K562 (cell line): ENCODE measurements around the gene PGA3. TPM values are rescaled to one million over a fixed set of nuclear protein-coding genes. Genes with fewer than 3 reads are reported as not detected.

ENCODE experiments used
- CREM ChIP-seq: IDR thresholded peaks from 2 replicates; pipeline ENCODE4 v1.6.1; 2014; ENCODE audit warnings: antibody characterized with exemption, low read depth
- CTCF ChIP-seq, 3 experiments: IDR thresholded peaks in 2 of 3; conservative IDR thresholded peaks in 1 of 3; 2 replicates each; pipeline ENCODE4 v1.5.1; 2011 to 2012; ENCODE audit warnings: low read length in 3 of 3, mild to moderate bottlenecking in 3 of 3, control low read depth in 2 of 3, improper control_type of control experiment in 1 of 3, inconsistent platforms in 1 of 3, low read depth in 1 of 3, mixed read lengths in 1 of 3, moderate library complexity in 1 of 3; ENCODE audit not compliant: insufficient read depth in 2 of 3
- DIDO1 ChIP-seq: fragments of 450-650 bp; IDR thresholded peaks from 2 replicates; pipeline ENCODE4 v1.6.1; 2016; ENCODE audit warnings: low read depth, missing biosample characterization, missing genetic modification characterization
- JUN ChIP-seq, 2 experiments: sonication (generic) in 1 of 2; formaldehyde crosslinking in 1 of 2; IDR thresholded peaks; 2 replicates each; pipeline versions ENCODE4 v1.6.1 to v1.8.0; 2012 to 2022; ENCODE audit warnings: borderline replicate concordance in 2 of 2, mild to moderate bottlenecking in 2 of 2, improper control_type of control experiment in 1 of 2, low read depth in 1 of 2, low read length in 1 of 2, missing genetic modification reagents in 1 of 2
- MCM5 ChIP-seq: fragments of 450-650 bp; IDR thresholded peaks from 2 replicates; pipeline ENCODE4 v1.6.1; 2016; ENCODE audit warnings: low read depth
- MEIS2 ChIP-seq: fragments of 450-650 bp; IDR thresholded peaks from 2 replicates; pipeline ENCODE4 v1.6.1; 2014; ENCODE audit warnings: mild to moderate bottlenecking; ENCODE audit not compliant: partially characterized antibody
- NCOA2 ChIP-seq, 2 experiments: fragments of 450-650 bp; IDR thresholded peaks; 2 replicates each; pipeline ENCODE4 v1.6.1; 2018; ENCODE audit warnings: mild to moderate bottlenecking in 2 of 2, moderate library complexity in 1 of 2; ENCODE audit not compliant: partially characterized antibody in 2 of 2
- SMARCB1 ChIP-seq: IDR thresholded peaks from 2 replicates; pipeline ENCODE4 v1.6.1; 2011; ENCODE audit warnings: improper control_type of control experiment, low read depth; ENCODE audit not compliant: insufficient read length
- TCFL5 ChIP-seq: fragments of 250-450 bp; sonication (Bioruptor Pico); conservative IDR thresholded peaks from 2 replicates; pipeline ENCODE4 v1.6.1; 2021; ENCODE audit warnings: mild to moderate bottlenecking, moderate library complexity, matching md5 sums
- U2AF2 ChIP-seq: fragments of 200-400 bp; formaldehyde crosslinking; optimal IDR thresholded peaks from 2 replicates; pipeline ENCODE3; 2017; ENCODE audit warnings: low read depth, mild to moderate bottlenecking, low read length
- ZBTB1 ChIP-seq: sonication (generic); formaldehyde crosslinking; IDR thresholded peaks from 2 replicates; pipeline ENCODE4 v1.8.1; 2023; ENCODE audit warnings: missing genetic modification reagents, low read depth, mild to moderate bottlenecking, borderline replicate concordance
- ZNF395 ChIP-seq: fragments of 200-800 bp; sonication (Bioruptor generic); IDR thresholded peaks from 2 replicates; pipeline ENCODE4 v1.6.1; 2017; ENCODE audit warnings: missing genetic modification characterization, missing compliant biosample characterization
- ZNF583 ChIP-seq: fragments of 250-450 bp; sonication (Bioruptor Pico); IDR thresholded peaks from 2 replicates; pipeline ENCODE4 v1.4.0; 2020
- ZNF584 ChIP-seq: fragments of 200-800 bp; sonication (Bioruptor generic); IDR thresholded peaks from 2 replicates; pipeline ENCODE4 v1.6.1; 2016; ENCODE audit warnings: low read depth, mild to moderate bottlenecking, missing genetic modification characterization, missing compliant biosample characterization
- ZNF639 ChIP-seq, 2 experiments: fragments of 200-800 bp in 1 of 2; sonication (Bioruptor generic) in 1 of 2; sonication (generic) in 1 of 2; formaldehyde crosslinking in 1 of 2; IDR thresholded peaks in 1 of 2; conservative IDR thresholded peaks in 1 of 2; 2 replicates each; pipeline versions ENCODE4 v1.5.0 to v1.6.1; 2016 to 2020; ENCODE audit warnings: missing compliant biosample characterization in 1 of 2, missing genetic modification characterization in 1 of 2, missing genetic modification reagents in 1 of 2
- ZNF707 ChIP-seq: fragments of 250-450 bp; sonication (Bioruptor Pico); conservative IDR thresholded peaks from 2 replicates; pipeline ENCODE4 v1.8.0; 2022; ENCODE audit warnings: inconsistent platforms, mild to moderate bottlenecking, moderate library complexity
- ZNF79 ChIP-seq: fragments of 250-450 bp; sonication (Bioruptor Pico); IDR thresholded peaks from 2 replicates; pipeline ENCODE4 v1.4.0; 2020; ENCODE audit warnings: low read depth, mild to moderate bottlenecking, moderate library complexity
- polyA plus RNA-seq, 8 experiments: library from polyadenylated mRNA; depleted of rRNA in 4 of 8; stranded (reverse) in 5 of 8; unstranded in 3 of 8; fragments of >200 nt; fragmentation: Nextera tagmentation in 2 of 8; fragmentation: Illumina TruSeq in 1 of 8; extraction: Ambion mirVana in 2 of 8; extraction: Trizol in 1 of 8; gene quantifications; 2 replicates each; pipeline versions ENCODE4 v1.2.1 to v1.2.3, GENCODE V29; 2011 to 2014; ENCODE audit warnings: inconsistent platforms in 1 of 8, missing spikeins in 1 of 8
- total RNA-seq, 7 experiments: library from RNA; depleted of rRNA in 6 of 7; stranded (reverse); fragments of >200 nt in 6 of 7; fragmentation: Illumina TruSeq in 2 of 7; extraction: Trizol in 2 of 7; gene quantifications; 2 replicates each; pipeline versions ENCODE4 v1.2.1 to v1.2.3, GENCODE V29; 2011 to 2021; ENCODE audit warnings: low replicate concordance in 1 of 7
- TF ChIP-seq, protein P1 (sequence below), 2 experiments: fragments of 450-650 bp; conservative IDR thresholded peaks; 2 replicates each; pipeline ENCODE4 v1.6.1; 2017; ENCODE audit warnings: mild to moderate bottlenecking in 2 of 2, moderate library complexity in 2 of 2
- TF ChIP-seq, protein P2 (sequence below): fragments of 450-650 bp; IDR thresholded peaks from 2 replicates; pipeline ENCODE4 v1.6.1; 2016; ENCODE audit warnings: missing biosample characterization, missing genetic modification characterization

The PGA3 gene
- total and polyA plus RNA-seq, 9 of the 15 experiments (the other 6 are each of a cell fraction or from before 2014, with no cell fraction given), result 0.15 to 0.18 (median 0.18) TPM; not detected in 6

DNA sequence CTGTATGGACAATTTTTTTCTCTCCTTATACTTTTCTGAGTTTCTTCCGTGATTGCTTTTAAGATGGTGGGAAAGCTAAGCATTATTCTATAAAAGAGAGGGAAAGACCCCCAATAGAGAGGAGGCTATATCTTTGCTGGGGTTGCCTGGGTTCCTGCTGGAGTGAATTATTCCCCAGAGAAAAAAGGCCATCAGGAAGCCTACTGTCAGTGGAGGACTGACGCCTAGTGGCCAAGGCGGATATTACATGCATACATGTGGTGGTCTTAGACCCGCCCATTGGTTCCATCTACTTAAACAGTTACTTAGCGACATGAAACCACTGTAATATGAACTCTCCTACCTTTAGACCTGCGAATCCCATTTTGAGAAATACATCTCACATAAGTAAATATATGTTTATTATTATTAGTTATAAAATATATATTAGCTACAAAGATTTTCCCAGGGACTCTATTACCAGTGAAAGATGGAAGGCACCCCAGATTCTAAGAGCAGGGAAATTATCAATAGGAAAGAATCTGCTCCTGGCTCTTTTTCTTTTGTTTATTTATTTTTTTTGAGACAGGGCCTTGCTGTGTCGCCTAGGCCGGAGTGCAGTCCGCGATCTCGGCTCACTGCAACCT lies 15.7 kb upstream of the PGA3 start (continued):
- TF ChIP-seq ZNF639 (CRISPR knock-in tag; conservative IDR thresholded peaks at IDR 0.05 in 1 of 2, IDR thresholded peaks at IDR 0.05 in 1 of 2), result no peak
- TF ChIP-seq DIDO1 (tag), result no peak
- TF ChIP-seq ZNF583 (CRISPR knock-in tag), result no peak
- TF ChIP-seq ZNF584 (CRISPR knock-in tag), result no peak
- no peak for TF ChIP-seq ZNF707 (CRISPR knock-in tag)
- TF ChIP-seq TCFL5 (CRISPR knock-in tag), result no peak
- no peak for TF ChIP-seq ZNF395 (CRISPR knock-in tag)
- no peak for TF ChIP-seq MEIS2
- no peak for TF ChIP-seq MCM5
- TF ChIP-seq, protein P1, sequence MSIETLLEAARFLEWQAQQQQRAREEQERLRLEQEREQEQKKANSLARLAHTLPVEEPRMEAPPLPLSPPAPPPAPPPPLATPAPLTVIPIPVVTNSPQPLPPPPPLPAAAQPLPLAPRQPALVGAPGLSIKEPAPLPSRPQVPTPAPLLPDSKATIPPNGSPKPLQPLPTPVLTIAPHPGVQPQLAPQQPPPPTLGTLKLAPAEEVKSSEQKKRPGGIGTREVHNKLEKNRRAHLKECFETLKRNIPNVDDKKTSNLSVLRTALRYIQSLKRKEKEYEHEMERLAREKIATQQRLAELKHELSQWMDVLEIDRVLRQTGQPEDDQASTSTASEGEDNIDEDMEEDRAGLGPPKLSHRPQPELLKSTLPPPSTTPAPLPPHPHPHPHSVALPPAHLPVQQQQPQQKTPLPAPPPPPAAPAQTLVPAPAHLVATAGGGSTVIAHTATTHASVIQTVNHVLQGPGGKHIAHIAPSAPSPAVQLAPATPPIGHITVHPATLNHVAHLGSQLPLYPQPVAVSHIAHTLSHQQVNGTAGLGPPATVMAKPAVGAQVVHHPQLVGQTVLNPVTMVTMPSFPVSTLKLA (conservative IDR thresholded peaks at IDR 0.05), result 0 out of 4 replicates have a peak, but pooled peaks of 1 of the 2 experiments have one; percentile 20
- TF ChIP-seq NCOA2 (IDR thresholded peaks at IDR 0.05; ENCODE audit: partially characterized antibody in 2 of 2), result no peak
- TF ChIP-seq JUN (IDR thresholded peaks at IDR 0.05; ENCODE audit: borderline replicate concordance, low read depth, low read length), result no peak
- TF ChIP-seq JUN (CRISPR knock-in tag; IDR thresholded peaks at IDR 0.05; ENCODE audit: borderline replicate concordance), result no peak
- TF ChIP-seq ZNF79 (CRISPR knock-in tag), result no peak
- no peak for TF ChIP-seq ZBTB1
- TF ChIP-seq SMARCB1, result no peak
- no peak for TF ChIP-seq U2AF2
- TF ChIP-seq CREM, result 0 out of 2 replicates have a peak, but pooled peaks have one; percentile 27
- TF ChIP-seq, protein P2, sequence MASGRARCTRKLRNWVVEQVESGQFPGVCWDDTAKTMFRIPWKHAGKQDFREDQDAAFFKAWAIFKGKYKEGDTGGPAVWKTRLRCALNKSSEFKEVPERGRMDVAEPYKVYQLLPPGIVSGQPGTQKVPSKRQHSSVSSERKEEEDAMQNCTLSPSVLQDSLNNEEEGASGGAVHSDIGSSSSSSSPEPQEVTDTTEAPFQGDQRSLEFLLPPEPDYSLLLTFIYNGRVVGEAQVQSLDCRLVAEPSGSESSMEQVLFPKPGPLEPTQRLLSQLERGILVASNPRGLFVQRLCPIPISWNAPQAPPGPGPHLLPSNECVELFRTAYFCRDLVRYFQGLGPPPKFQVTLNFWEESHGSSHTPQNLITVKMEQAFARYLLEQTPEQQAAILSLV (tag), result no peak
- TF ChIP-seq CTCF (IDR thresholded peaks at IDR 0.05 in 2 of 3, conservative IDR thresholded peaks at IDR 0.05 in 1 of 3; ENCODE audit: insufficient read depth in 2 of 3, low read depth in 1 of 3, low read length in 3 of 3), result peak; percentile 92 to 94 (median 94)
